OCI-M2 (cell line): Measurements from ENCODE around the gene BRDT.
"Not testable (repeated sequence)": the region's sequence is repeated elsewhere in the genome, so short reads cannot be mapped to it uniquely, and the experiment has no call there.

Experiments
- DNase-seq: peaks from one replicate; lab custom pipeline; 2025; ENCODE audit not compliant: unreplicated experiment; lab: John Stamatoyannopoulos, UW

The BRDT gene

GRCh38 chr1:91981996-91982609 is 32.9 kb downstream of the BRDT start:
- DNase-seq = no peak

GRCh38 chr1:91993256-91993655 is 44.1 kb downstream of the BRDT start:
- no peak for DNase-seq

- no peak for DNase-seq
These were observed 48.5 kb downstream of the BRDT start for GRCh38 chr1:91997607-91998195.

GRCh38 chr1:92004129-92004528 is 54.9 kb downstream of the BRDT start:
- DNase-seq = no peak

GRCh38 chr1:92013923-92014322 is 64.7 kb downstream of the BRDT start:
- DNase-seq = no peak

GRCh38 chr1:92016720-92017316 is 67.6 kb downstream of the BRDT start:
- no peak for DNase-seq

- no peak for DNase-seq
These were observed 68.5 kb downstream of the BRDT start for GRCh38 chr1:92017656-92018055.

- not testable (repeated sequence) for DNase-seq
These were observed 76.8 kb downstream of the BRDT start for GRCh38 chr1:92026042-92026441.

GRCh38 chr1:92026806-92027205 is 77.6 kb downstream of the BRDT start:
- DNase-seq = no peak

- DNase-seq = no peak
These were observed 80.2 kb downstream of the BRDT start for GRCh38 chr1:92029241-92029922.

GRCh38 chr1:92030656-92031107 is 81.5 kb downstream of the BRDT start:
- DNase-seq = no peak

- DNase-seq = no peak
These were observed 82.3 kb downstream of the BRDT start for GRCh38 chr1:92031281-92032110.

GRCh38 chr1:92037400-92037799 is 88.2 kb downstream of the BRDT start:
- no peak for DNase-seq

- DNase-seq = no peak
These were observed 89.6 kb downstream of the BRDT start for GRCh38 chr1:92038695-92039346.

- DNase-seq = no peak
These were observed 91.8 kb downstream of the BRDT start for GRCh38 chr1:92040971-92041370.

GRCh38 chr1:92043621-92044020 is 94.4 kb downstream of the BRDT start:
- DNase-seq = no peak

GRCh38 chr1:92045766-92046495 is 96.7 kb downstream of the BRDT start:
- DNase-seq = no peak

- DNase-seq = no peak
These were observed 102.7 kb downstream of the BRDT start for GRCh38 chr1:92051948-92052347.
